WI38 (cell line): Measurements from ENCODE around the gene ECI1.
"Not testable (repeated sequence)": the region's sequence is repeated elsewhere in the genome, so short reads cannot be mapped to it uniquely, and the experiment has no call there.

Source experiments
- H3K4me3 ChIP-seq: 2 replicates; pipeline ENCODE4 v1.5.1; 2011; ENCODE audit warnings: low read depth, mild to moderate bottlenecking, control low read depth, low read length
- CTCF ChIP-seq: IDR thresholded peaks from 2 replicates; pipeline ENCODE4 v1.5.1; 2012; ENCODE audit warnings: low read depth, mild to moderate bottlenecking, control low read depth, low read length

The ECI1 gene

GRCh38 chr16:2244926-2245795 is 6.2 kb downstream of the ECI1 start:
- H3K4me3 ChIP-seq = no peak overlapping the region
- TF ChIP-seq CTCF = no peak

- no peak overlapping the region for H3K4me3 ChIP-seq
- TF ChIP-seq CTCF = no peak
Observed at GRCh38 chr16:2244301-2244700, 7.1 kb downstream of the ECI1 start.

GRCh38 chr16:2243781-2244180 is 7.6 kb downstream of the ECI1 start:
- no peak overlapping the region for H3K4me3 ChIP-seq
- no peak for TF ChIP-seq CTCF

- no peak overlapping the region for H3K4me3 ChIP-seq
- TF ChIP-seq CTCF = no peak
Observed at GRCh38 chr16:2243031-2243528, 8.3 kb downstream of the ECI1 start.

GRCh38 chr16:2242598-2242997 is 8.8 kb downstream of the ECI1 start:
- no peak for TF ChIP-seq CTCF
- no peak overlapping the region for H3K4me3 ChIP-seq

GRCh38 chr16:2240331-2240730 is 11.1 kb downstream of the ECI1 start:
- H3K4me3 ChIP-seq = not testable (repeated sequence)

GRCh38 chr16:2238838-2239675 is 12.3 kb downstream of the ECI1 start:
- no peak overlapping the region for H3K4me3 ChIP-seq
- no peak for TF ChIP-seq CTCF
